DOHH2 (cell line): ENCODE results near the gene FGGY.

Experiments
- CTCF ChIP-seq: fragments of 200-600 bp; sonication (generic); IDR thresholded peaks from one replicate; pipeline ENCODE4 v1.5.1; 2014; ENCODE audit warnings: antibody characterized with exemption, mild to moderate bottlenecking, low read depth, low read length; ENCODE audit not compliant: poor library complexity, severe bottlenecking
- EZH2phosphoT487 ChIP-seq: fragments of 200-600 bp; sonication (generic); IDR thresholded peaks from 2 replicates; pipeline ENCODE4 v1.6.1; 2017; ENCODE audit warnings: borderline replicate concordance, mild to moderate bottlenecking, antibody characterized with exemption, low read length, moderate library complexity, mixed read lengths

GRCh38 chr1:59803458-59804038 is 506.7 kb downstream of the FGGY start:
- TF ChIP-seq CTCF (no peak), EZH2phosphoT487 (no peak)
